Trophoblast cell (in vitro differentiated cells and primary cell): ENCODE measurements around the gene DGCR6L.

Source experiments
- DNase-seq, 2 donors: peaks; one replicate each; pipeline ENCODE4 v3.0.0-alpha.2; 2016
- H2AFZ ChIP-seq: 2 replicates; pipeline ENCODE4 v1.6.1; 2013; ENCODE audit warnings: low read length, moderate library complexity, mild to moderate bottlenecking; ENCODE audit not compliant: insufficient read depth, poor library complexity
- H2AK5ac ChIP-seq: 2 replicates; pipeline ENCODE4 v1.6.1; 2013; ENCODE audit warnings: mild to moderate bottlenecking, low read length
- H2BK120ac ChIP-seq: 2 replicates; pipeline ENCODE4 v1.6.1; 2013; ENCODE audit warnings: low read length, mild to moderate bottlenecking, moderate library complexity; ENCODE audit not compliant: insufficient read depth, poor library complexity
- H2BK12ac ChIP-seq: 2 replicates; pipeline ENCODE4 v1.6.1; 2013; ENCODE audit warnings: mild to moderate bottlenecking, low read length, moderate library complexity
- H2BK5ac ChIP-seq: 2 replicates; pipeline ENCODE4 v1.6.1; 2013; ENCODE audit warnings: low read length, low read depth, moderate library complexity, mild to moderate bottlenecking; ENCODE audit not compliant: poor library complexity
- H3K14ac ChIP-seq: 2 replicates; pipeline ENCODE4 v1.6.1; 2013; ENCODE audit warnings: mild to moderate bottlenecking, low read length
- H3K18ac ChIP-seq: 2 replicates; pipeline ENCODE4 v1.6.1; 2013; ENCODE audit warnings: mild to moderate bottlenecking, low read length
- H3K23ac ChIP-seq: 2 replicates; pipeline ENCODE4 v1.6.1; 2013; ENCODE audit warnings: low read length
- H3K27ac ChIP-seq: 2 replicates; pipeline ENCODE4 v1.5.1; 2013; ENCODE audit warnings: low read depth, mild to moderate bottlenecking, inconsistent platforms, low read length, moderate library complexity
- H3K27me3 ChIP-seq: 2 replicates; pipeline ENCODE4 v1.6.1; 2013; ENCODE audit warnings: inconsistent platforms, mild to moderate bottlenecking, low read length, moderate library complexity; ENCODE audit not compliant: insufficient read depth
- H3K36me3 ChIP-seq, 2 experiments: 1 replicate in 1 of 2; 2 replicates in 1 of 2; pipeline ENCODE4 v1.6.1; 2013; ENCODE audit warnings: low read length in 2 of 2, mild to moderate bottlenecking in 2 of 2, moderate library complexity in 1 of 2; ENCODE audit not compliant: insufficient read depth in 2 of 2, control insufficient read depth in 1 of 2
- H3K4ac ChIP-seq: 2 replicates; pipeline ENCODE4 v1.6.1; 2013; ENCODE audit warnings: low read depth, mild to moderate bottlenecking, low read length, moderate library complexity
- H3K4me1 ChIP-seq, 2 experiments: 1 replicate in 1 of 2; 2 replicates in 1 of 2; pipeline ENCODE4 v1.6.1; 2013; ENCODE audit warnings: low read length in 2 of 2, mild to moderate bottlenecking in 2 of 2, moderate library complexity in 1 of 2; ENCODE audit not compliant: insufficient read depth in 2 of 2, control insufficient read depth in 1 of 2
- H3K4me2 ChIP-seq: 2 replicates; pipeline ENCODE4 v1.6.1; 2013; ENCODE audit warnings: inconsistent platforms, mild to moderate bottlenecking, low read length, moderate library complexity
- H3K4me3 ChIP-seq: 2 replicates; pipeline ENCODE4 v1.5.1; 2013; ENCODE audit warnings: mild to moderate bottlenecking, low read depth, low read length, inconsistent platforms
- H3K79me1 ChIP-seq: one replicate; pipeline ENCODE4 v1.6.1; 2013; ENCODE audit warnings: low read length
- H3K79me2 ChIP-seq: 2 replicates; pipeline ENCODE4 v1.6.1; 2013; ENCODE audit warnings: low read length, mild to moderate bottlenecking; ENCODE audit not compliant: control insufficient read depth, insufficient read depth, poor library complexity
- H3K9ac ChIP-seq: 2 replicates; pipeline ENCODE4 v1.6.1; 2013; ENCODE audit warnings: mild to moderate bottlenecking, low read length
- H3K9me3 ChIP-seq: 2 replicates; pipeline ENCODE4 v1.6.1; 2013; ENCODE audit warnings: low read depth, mild to moderate bottlenecking, control low read depth, inconsistent platforms, low read length; ENCODE audit not compliant: insufficient read depth
- H4K12ac ChIP-seq: 2 replicates; pipeline ENCODE4 v1.6.1; 2013; ENCODE audit warnings: low read depth, mild to moderate bottlenecking, low read length, moderate library complexity
- H4K8ac ChIP-seq: 2 replicates; pipeline ENCODE4 v1.6.1; 2013; ENCODE audit warnings: low read depth, mild to moderate bottlenecking, low read length, moderate library complexity
- H4K91ac ChIP-seq: one replicate; pipeline ENCODE4 v1.6.1; 2013; ENCODE audit warnings: low read depth, mild to moderate bottlenecking, low read length, moderate library complexity
- WGBS: extraction: QIAGEN DNeasy Blood & Tissue Kit; methylation state at CpG from one replicate; pipeline ENCODE4 v1.1.7; 2013; ENCODE audit warnings: missing lambda C conversion rate; ENCODE audit not compliant: insufficient read length, insufficient coverage; ENCODE audit errors: extremely low coverage; 5-methylcytosine and 5-hydroxymethylcytosine counted together

The DGCR6L gene

DNA sequence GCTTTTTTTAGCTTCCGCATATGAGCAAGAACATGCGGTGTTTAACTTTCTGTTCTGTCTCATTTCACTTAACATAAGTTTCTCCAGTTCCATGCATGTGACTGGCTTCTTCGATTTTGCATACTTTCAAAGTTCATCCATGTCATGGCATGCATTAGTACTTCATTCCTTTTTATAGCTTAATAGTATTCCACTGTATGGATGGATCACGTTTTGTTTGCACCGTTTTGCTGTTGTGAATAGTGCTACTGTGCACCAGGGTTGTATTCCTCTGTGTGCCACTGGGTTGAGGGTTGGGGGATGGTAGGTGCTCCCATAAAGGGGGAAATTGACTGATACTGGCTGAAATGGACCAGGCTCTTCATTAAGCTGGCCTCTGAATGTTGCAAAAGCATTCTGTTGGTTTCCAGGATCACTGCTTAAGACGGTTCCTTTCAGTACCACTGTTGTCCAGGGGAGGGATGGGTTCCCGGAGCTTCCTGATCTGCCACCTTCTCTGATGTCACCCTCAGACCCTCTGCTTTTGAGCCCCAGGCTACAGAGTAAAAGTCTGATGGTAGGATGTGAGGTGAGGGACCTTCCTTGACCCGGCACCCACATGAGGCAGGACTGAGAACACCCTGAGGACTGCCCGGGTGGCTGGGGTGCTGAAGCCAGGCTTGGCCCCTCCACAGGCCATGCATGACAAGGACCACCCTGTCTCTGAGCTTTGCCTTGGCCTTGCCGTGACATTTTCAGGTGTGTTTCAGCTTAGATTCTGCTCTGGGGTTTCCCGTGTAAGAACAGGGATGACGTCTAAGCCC, 24.4 kb downstream of the DGCR6L start:
- Histone ChIP-seq H3K36me3 (no peaks in the 10 kb centered on the region), H3K9me3 (peaks cover 2% of the 10 kb centered on the region), H2BK120ac (no peak overlapping the region), H2AK5ac (no peak overlapping the region), H3K79me2 (no peaks in the 10 kb centered on the region), H4K8ac (no peak overlapping the region), H3K23ac (no peak overlapping the region), H3K18ac (no peak overlapping the region), H4K12ac (no peak overlapping the region), H3K9ac (no peak overlapping the region), H3K27ac (no peak overlapping the region), H3K4me3 (peak overlapping the region; percentile 57), H2BK5ac (no peak overlapping the region), H2BK12ac (no peak overlapping the region), H3K14ac (no peak overlapping the region), H3K79me1 (no peaks in the 10 kb centered on the region), H3K4me2 (no peak overlapping the region), H2AFZ (no peak overlapping the region), H3K4ac (no peak overlapping the region), H3K4me1 (peaks cover 6 to 10% of the 10 kb centered on the region in 2 experiments), H3K27me3 (peaks cover 21% of the 10 kb centered on the region), H4K91ac (no peak overlapping the region)
- no peak for DNase-seq
- WGBS, result no CpG with 5 or more reads among the region's 12 CpGs

DNA sequence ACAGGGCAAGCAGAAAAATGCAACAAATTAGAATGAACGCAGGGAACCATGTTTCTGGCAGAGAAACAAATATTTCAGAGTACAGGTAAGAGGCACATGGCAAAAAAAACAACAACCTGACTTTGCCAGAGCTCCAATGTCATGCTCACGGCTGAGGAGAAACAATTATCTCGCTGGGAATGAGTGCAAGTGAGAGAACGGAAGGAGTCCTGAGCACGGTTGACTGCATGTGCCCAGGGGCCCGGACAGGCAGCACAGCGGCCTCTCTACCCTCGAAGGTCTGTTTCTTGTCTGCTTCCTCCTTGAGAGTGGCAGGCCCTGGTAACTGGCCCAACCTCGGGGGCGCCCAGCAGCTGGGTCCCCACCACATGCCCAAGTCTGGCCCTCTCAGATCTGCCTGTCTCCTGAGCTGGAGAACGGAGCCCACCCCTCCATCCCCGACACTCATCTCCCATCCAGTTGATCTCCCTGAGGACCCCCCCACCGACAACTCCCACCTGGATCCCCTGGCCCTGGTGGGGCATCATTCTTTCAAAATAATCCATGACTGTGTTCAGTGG, 27.1 kb downstream of the DGCR6L start:
- no peak overlapping the region for H3K23ac ChIP-seq
- no peak overlapping the region for H2BK5ac ChIP-seq
- H3K27ac ChIP-seq, result no peak overlapping the region
- H3K18ac ChIP-seq, result no peak overlapping the region
- H4K8ac ChIP-seq, result no peak overlapping the region
- no peak overlapping the region for H3K4ac ChIP-seq
- no peak for DNase-seq
- H3K27me3 ChIP-seq, result no peaks in the 10 kb centered on the region
- H3K79me2 ChIP-seq, result no peaks in the 10 kb centered on the region
- no CpG with 5 or more reads among the region's 13 CpGs for WGBS
- no peak overlapping the region for H2BK12ac ChIP-seq
- no peaks in the 10 kb centered on the region for H3K9me3 ChIP-seq
- H2AFZ ChIP-seq, result no peak overlapping the region
- no peaks in the 10 kb centered on the region for H3K4me1 ChIP-seq
- no peak overlapping the region for H2AK5ac ChIP-seq
- H3K14ac ChIP-seq, result no peak overlapping the region
- H3K4me2 ChIP-seq, result no peak overlapping the region
- no peaks in the 10 kb centered on the region for H3K36me3 ChIP-seq
- no peak overlapping the region for H4K91ac ChIP-seq
- no peaks in the 10 kb centered on the region for H3K79me1 ChIP-seq
- no peak overlapping the region for H3K9ac ChIP-seq
- H3K4me3 ChIP-seq, result no peak overlapping the region
- H4K12ac ChIP-seq, result no peak overlapping the region
- H2BK120ac ChIP-seq, result no peak overlapping the region

DNA sequence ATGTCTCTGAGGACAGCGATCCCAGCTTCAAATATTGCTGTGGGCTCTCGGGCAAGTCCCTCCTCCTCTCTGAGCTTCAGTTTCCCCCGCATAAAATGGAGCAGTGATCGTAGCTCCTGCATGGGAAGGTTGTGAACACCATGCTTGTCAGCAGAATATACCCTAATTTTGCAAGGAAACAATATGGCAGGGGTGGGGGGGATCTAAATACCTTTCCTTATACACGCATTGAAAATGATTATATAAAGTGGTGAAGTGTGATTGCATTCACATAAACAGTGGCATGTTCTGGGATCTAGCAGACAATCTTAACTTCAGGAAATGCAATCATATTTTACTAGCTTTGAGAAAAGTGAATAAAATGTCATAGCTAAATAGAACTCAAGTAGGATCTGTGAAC, 27.8 kb downstream of the DGCR6L start:
- Histone ChIP-seq H3K23ac (no peak overlapping the region), H3K14ac (no peak overlapping the region), H2BK120ac (no peak overlapping the region), H3K4me1 (no peaks in the 10 kb centered on the region), H3K79me2 (no peaks in the 10 kb centered on the region), H2AK5ac (no peak overlapping the region), H2AFZ (no peak overlapping the region), H2BK12ac (no peak overlapping the region), H4K12ac (no peak overlapping the region), H3K79me1 (no peaks in the 10 kb centered on the region), H3K18ac (no peak overlapping the region), H3K9ac (no peak overlapping the region), H3K4me3 (no peak overlapping the region), H3K4me2 (no peak overlapping the region), H3K4ac (no peak overlapping the region), H2BK5ac (no peak overlapping the region), H3K27me3 (no peaks in the 10 kb centered on the region), H3K9me3 (no peaks in the 10 kb centered on the region), H4K8ac (no peak overlapping the region), H3K36me3 (no peaks in the 10 kb centered on the region), H3K27ac (no peak overlapping the region), H4K91ac (no peak overlapping the region)
- DNase-seq, result no peak
- WGBS, result no CpG with 5 or more reads among the region's 5 CpGs

DNA sequence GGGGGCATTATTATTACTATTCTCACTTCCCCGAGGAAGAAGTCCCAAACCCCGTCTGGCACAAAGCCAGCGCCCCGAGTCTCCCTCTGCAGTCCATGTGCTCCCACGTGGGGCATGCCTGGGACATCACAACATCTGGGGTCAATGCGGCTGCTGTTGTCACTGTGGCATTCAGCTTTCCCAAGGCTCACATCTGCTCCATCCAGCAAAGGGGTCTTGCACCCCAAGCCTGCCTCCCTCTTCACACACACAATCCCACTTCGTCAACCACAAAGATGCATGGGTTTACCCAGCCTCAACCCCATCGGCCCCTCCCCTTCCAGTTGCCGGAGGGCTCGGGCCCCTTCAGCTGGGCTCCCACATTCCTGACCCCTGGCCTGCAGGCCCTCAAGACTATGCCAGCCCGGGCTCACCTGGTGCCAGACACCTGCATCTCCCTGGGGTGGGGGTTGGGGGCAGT, 28.2 kb downstream of the DGCR6L start:
- Histone ChIP-seq H3K4me3 (no peak overlapping the region), H3K14ac (no peak overlapping the region), H3K27ac (no peak overlapping the region), H3K79me2 (no peaks in the 10 kb centered on the region), H3K4ac (no peak overlapping the region), H4K8ac (no peak overlapping the region), H4K91ac (no peak overlapping the region), H3K9me3 (no peaks in the 10 kb centered on the region), H2BK120ac (no peak overlapping the region), H3K18ac (no peak overlapping the region), H3K4me1 (no peaks in the 10 kb centered on the region), H2AFZ (no peak overlapping the region), H3K9ac (no peak overlapping the region), H3K79me1 (no peaks in the 10 kb centered on the region), H2BK12ac (no peak overlapping the region), H4K12ac (no peak overlapping the region), H3K4me2 (no peak overlapping the region), H3K36me3 (no peaks in the 10 kb centered on the region), H3K27me3 (no peaks in the 10 kb centered on the region), H2AK5ac (no peak overlapping the region), H3K23ac (no peak overlapping the region), H2BK5ac (no peak overlapping the region)
- WGBS, result no CpG with 5 or more reads among the region's 11 CpGs
- DNase-seq, result no peak
